IMR-90 (cell line): ENCODE measurements around the gene RAG1.

Experiments
- BHLHE40 ChIP-seq: fragments of 150-350 bp; IDR thresholded peaks from 2 replicates; pipeline ENCODE4 v1.6.1; 2016; ENCODE audit warnings: mild to moderate bottlenecking, low read depth, low read length
- CEBPB ChIP-seq: IDR thresholded peaks from 2 replicates; pipeline ENCODE4 v1.6.1; 2012; ENCODE audit warnings: low read depth, low read length, improper control_type of control experiment
- CTCF ChIP-seq: conservative IDR thresholded peaks from 2 replicates; pipeline ENCODE4 v1.5.1; 2012; ENCODE audit warnings: mild to moderate bottlenecking, low read depth, low read length, improper control_type of control experiment
- MAZ ChIP-seq: IDR thresholded peaks from 2 replicates; pipeline ENCODE4 v1.6.1; 2012; ENCODE audit warnings: low read depth, mild to moderate bottlenecking, low read length, improper control_type of control experiment, moderate library complexity, borderline replicate concordance
- NFE2L2 ChIP-seq: fragments of 150-350 bp; IDR thresholded peaks from 2 replicates; pipeline ENCODE4 v1.6.1; 2016; ENCODE audit warnings: low read depth, mild to moderate bottlenecking, low read length
- POLR2A ChIP-seq: IDR thresholded peaks from 2 replicates; pipeline ENCODE4 v1.6.1; 2012; ENCODE audit warnings: mild to moderate bottlenecking, low read depth, low read length
- RAD21 ChIP-seq: IDR thresholded peaks from 2 replicates; pipeline ENCODE4 v1.6.1; 2012; ENCODE audit warnings: low read length, improper control_type of control experiment
- RCOR1 ChIP-seq: IDR thresholded peaks from 2 replicates; pipeline ENCODE4 v1.6.1; 2012; ENCODE audit warnings: mild to moderate bottlenecking, low read length, improper control_type of control experiment; ENCODE audit not compliant: insufficient replicate concordance
- RFX5 ChIP-seq: IDR thresholded peaks from 2 replicates; pipeline ENCODE4 v1.8.0; 2012; ENCODE audit warnings: low read depth, mild to moderate bottlenecking, low read length, moderate library complexity
- SMC3 ChIP-seq: fragments of 150-350 bp; IDR thresholded peaks from 2 replicates; pipeline ENCODE4 v1.6.1; 2016; ENCODE audit warnings: low read depth, mild to moderate bottlenecking, antibody characterized with exemption, low read length, moderate library complexity
- TF ChIP-seq, protein P1 (sequence below): fragments of 150-350 bp; IDR thresholded peaks from 2 replicates; pipeline ENCODE4 v1.6.1; 2017; ENCODE audit warnings: mild to moderate bottlenecking, antibody characterized with exemption, low read length, low read depth

GRCh38 chr11:36596880-36597279 is 29.1 kb downstream of the RAG1 start:
- TF ChIP-seq BHLHE40 = no peak
- TF ChIP-seq CTCF = no peak
- no peak for TF ChIP-seq MAZ
- TF ChIP-seq SMC3 = no peak
- TF ChIP-seq RCOR1 = no peak
- TF ChIP-seq POLR2A = no peak
- no peak for TF ChIP-seq CEBPB
- TF ChIP-seq RAD21 = no peak
- TF ChIP-seq, protein P1, sequence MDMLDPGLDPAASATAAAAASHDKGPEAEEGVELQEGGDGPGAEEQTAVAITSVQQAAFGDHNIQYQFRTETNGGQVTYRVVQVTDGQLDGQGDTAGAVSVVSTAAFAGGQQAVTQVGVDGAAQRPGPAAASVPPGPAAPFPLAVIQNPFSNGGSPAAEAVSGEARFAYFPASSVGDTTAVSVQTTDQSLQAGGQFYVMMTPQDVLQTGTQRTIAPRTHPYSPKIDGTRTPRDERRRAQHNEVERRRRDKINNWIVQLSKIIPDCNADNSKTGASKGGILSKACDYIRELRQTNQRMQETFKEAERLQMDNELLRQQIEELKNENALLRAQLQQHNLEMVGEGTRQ = no peak
- TF ChIP-seq NFE2L2 = no peak
- TF ChIP-seq RFX5 = no peak
